ENCODE results near the gene MIB2.
"Not testable (repeated sequence)": the region's sequence is repeated elsewhere in the genome, so short reads cannot be mapped to it uniquely, and the experiment has no call there.

DNA sequence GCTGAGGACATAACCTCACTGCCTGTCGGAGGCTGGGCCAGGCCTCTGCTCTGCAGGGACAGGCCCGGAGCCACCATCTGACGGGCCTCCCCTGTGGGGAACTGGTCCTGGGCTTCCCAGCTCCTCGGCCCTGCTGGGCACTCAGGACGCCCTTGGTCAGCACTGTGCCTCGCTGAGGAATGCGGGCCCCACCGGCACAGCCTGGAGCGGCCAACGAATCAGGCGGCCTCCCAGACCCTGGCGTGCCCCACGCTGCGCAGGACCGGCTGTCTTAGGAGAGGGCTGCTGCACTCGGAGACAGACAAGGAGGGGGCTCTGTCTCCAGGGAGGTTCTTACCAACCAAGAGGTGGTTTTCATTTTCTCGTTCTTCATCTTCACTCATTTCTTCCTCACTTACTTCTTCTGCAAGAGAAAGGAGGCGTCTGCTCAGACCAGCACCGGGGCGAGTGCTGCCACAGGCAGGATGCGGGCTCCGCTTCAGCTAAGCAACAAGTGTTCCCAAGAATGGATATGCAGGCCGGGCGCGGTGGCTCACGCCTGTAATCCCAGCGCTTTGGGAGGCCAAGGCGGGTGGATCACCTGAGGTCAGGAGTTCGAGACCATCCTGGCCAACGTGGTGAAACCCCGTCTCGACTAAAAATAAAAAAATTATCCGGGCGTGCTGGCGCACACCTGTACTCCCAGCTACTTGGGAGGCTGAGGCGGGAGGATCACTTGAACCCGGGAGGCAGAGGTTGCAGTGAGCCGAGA is 25.6 kb downstream of the MIB2 start:
- TF ChIP-seq POLR2A (IDR thresholded peaks at IDR 0.05) = not testable (repeated sequence)
- TF ChIP-seq, protein P1, sequence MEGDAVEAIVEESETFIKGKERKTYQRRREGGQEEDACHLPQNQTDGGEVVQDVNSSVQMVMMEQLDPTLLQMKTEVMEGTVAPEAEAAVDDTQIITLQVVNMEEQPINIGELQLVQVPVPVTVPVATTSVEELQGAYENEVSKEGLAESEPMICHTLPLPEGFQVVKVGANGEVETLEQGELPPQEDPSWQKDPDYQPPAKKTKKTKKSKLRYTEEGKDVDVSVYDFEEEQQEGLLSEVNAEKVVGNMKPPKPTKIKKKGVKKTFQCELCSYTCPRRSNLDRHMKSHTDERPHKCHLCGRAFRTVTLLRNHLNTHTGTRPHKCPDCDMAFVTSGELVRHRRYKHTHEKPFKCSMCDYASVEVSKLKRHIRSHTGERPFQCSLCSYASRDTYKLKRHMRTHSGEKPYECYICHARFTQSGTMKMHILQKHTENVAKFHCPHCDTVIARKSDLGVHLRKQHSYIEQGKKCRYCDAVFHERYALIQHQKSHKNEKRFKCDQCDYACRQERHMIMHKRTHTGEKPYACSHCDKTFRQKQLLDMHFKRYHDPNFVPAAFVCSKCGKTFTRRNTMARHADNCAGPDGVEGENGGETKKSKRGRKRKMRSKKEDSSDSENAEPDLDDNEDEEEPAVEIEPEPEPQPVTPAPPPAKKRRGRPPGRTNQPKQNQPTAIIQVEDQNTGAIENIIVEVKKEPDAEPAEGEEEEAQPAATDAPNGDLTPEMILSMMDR (IDR thresholded peaks at IDR 0.05) = not testable (repeated sequence)

All from right lobe of liver (tissue), 4 donors.